ENCODE results near the gene SMPD4. TPM values are rescaled to one million over a fixed set of nuclear protein-coding genes. Genes with fewer than 3 reads are reported as not detected.
"Not testable (repeated sequence)": the region's sequence is repeated elsewhere in the genome, so short reads cannot be mapped to it uniquely, and the experiment has no call there.

Gene SMPD4
- total RNA-seq, 1 experiment from 2014 or later: 140 TPM

- ChIA-PET POLR2A (no interaction called here), CTCF (no interaction called here)
- intact Hi-C loops (cut with micrococcal nuclease; ENCODE audit: unreplicated experiment): no loop called here
- no peak overlapping the region for H3K4me3 ChIP-seq (ENCODE audit: low read depth, low read length)
- no peak for DNase-seq
- H3K9me3 ChIP-seq: no peaks in the 10 kb centered on the region
- Mint-ChIP-seq H3K4me3 (ENCODE audit: unreplicated experiment) (no peak overlapping the region), H3K4me1 (ENCODE audit: low read depth, unreplicated experiment) (no peaks in the 10 kb centered on the region), H3K36me3 (ENCODE audit: insufficient read depth, unreplicated experiment) (peaks cover 26% of the 10 kb centered on the region), H3K9me3 (ENCODE audit: unreplicated experiment) (no peaks in the 10 kb centered on the region), H3K27me3 (ENCODE audit: insufficient read depth, unreplicated experiment) (no peaks in the 10 kb centered on the region), H3K27ac (ENCODE audit: unreplicated experiment) (no peak overlapping the region)
- H3K4me1 ChIP-seq: peaks cover 8% of the 10 kb centered on the region; the same call in 1 of the 2 replicates
- H3K36me3 ChIP-seq (ENCODE audit: control insufficient read depth, insufficient read depth, low read length): no peaks in the 10 kb centered on the region
- no TSS peak for BruUV-seq (replicated peaks)
- H3K27me3 ChIP-seq (replicated peaks; ENCODE audit: control insufficient read depth, insufficient read depth, low read length): no peaks in the 10 kb centered on the region
- TF ChIP-seq CTCF (IDR thresholded peaks at IDR 0.05; ENCODE audit: insufficient read depth in 1 of 2, low read depth in 1 of 2, low read length in 1 of 2, severe bottlenecking in 1 of 2, unreplicated experiment in 1 of 2): no peak
Measured at GRCh38 chr2:130190237-130190636, 8.8 kb upstream of the SMPD4 start.

GRCh38 chr2:130188958-130189357 lies 7.6 kb upstream of the SMPD4 start:
- H3K9me3 Mint-ChIP-seq (ENCODE audit: unreplicated experiment); CTCF ChIA-PET; H3K27me3 Mint-ChIP-seq (ENCODE audit: insufficient read depth, unreplicated experiment); H3K4me3 ChIP-seq (ENCODE audit: low read depth, low read length); H3K4me3 Mint-ChIP-seq (ENCODE audit: unreplicated experiment); H3K4me1 ChIP-seq; H3K9me3 ChIP-seq; intact Hi-C loops (cut with micrococcal nuclease; ENCODE audit: unreplicated experiment); H3K27me3 ChIP-seq (replicated peaks; ENCODE audit: control insufficient read depth, insufficient read depth, low read length); H3K36me3 ChIP-seq (ENCODE audit: control insufficient read depth, insufficient read depth, low read length); POLR2A ChIA-PET; BruUV-seq (replicated peaks); H3K4me1 Mint-ChIP-seq (ENCODE audit: low read depth, unreplicated experiment); DNase-seq; H3K27ac Mint-ChIP-seq (ENCODE audit: unreplicated experiment): not testable (repeated sequence)
- H3K36me3 Mint-ChIP-seq (ENCODE audit: insufficient read depth, unreplicated experiment): peaks cover 34% of the 10 kb centered on the region

- intact Hi-C loops (cut with micrococcal nuclease; ENCODE audit: unreplicated experiment); BruUV-seq (replicated peaks); H3K4me1 Mint-ChIP-seq (ENCODE audit: low read depth, unreplicated experiment); H3K4me3 Mint-ChIP-seq (ENCODE audit: unreplicated experiment); H3K9me3 Mint-ChIP-seq (ENCODE audit: unreplicated experiment); H3K36me3 ChIP-seq (ENCODE audit: control insufficient read depth, insufficient read depth, low read length); H3K4me3 ChIP-seq (ENCODE audit: low read depth, low read length); H3K4me1 ChIP-seq; H3K27me3 ChIP-seq (replicated peaks; ENCODE audit: control insufficient read depth, insufficient read depth, low read length); H3K9me3 ChIP-seq; H3K27me3 Mint-ChIP-seq (ENCODE audit: insufficient read depth, unreplicated experiment): not testable (repeated sequence)
- Mint-ChIP-seq H3K36me3 (ENCODE audit: insufficient read depth, unreplicated experiment) (peaks cover 39% of the 10 kb centered on the region), H3K27ac (ENCODE audit: unreplicated experiment) (peak overlapping the region; percentile 40)
- POLR2A ChIA-PET: interaction anchor here (0.6 kb wide), 1 partner anchor 54 kb away, joined by 4 read pairs; no protein-coding TSS in a partner anchor
- peak in 1 of 2 experiments; percentile 40 for DNase-seq
- CTCF ChIA-PET: interaction anchor here (0.6 kb wide), 1 partner anchor 154 kb away, joined by 3 read pairs; a partner anchor contains a TSS
Measured at GRCh38 chr2:130187859-130188792, 6.7 kb upstream of the SMPD4 start.

GRCh38 chr2:130187268-130187667 lies 5.9 kb upstream of the SMPD4 start:
- H3K27ac Mint-ChIP-seq (ENCODE audit: unreplicated experiment): no peak overlapping the region
- no peaks in the 10 kb centered on the region for H3K27me3 ChIP-seq (replicated peaks; ENCODE audit: control insufficient read depth, insufficient read depth, low read length)
- CTCF ChIA-PET: no interaction called here
- DNase-seq: no peak
- peaks cover 34% of the 10 kb centered on the region for H3K36me3 Mint-ChIP-seq (ENCODE audit: insufficient read depth, unreplicated experiment)
- intact Hi-C loops (cut with micrococcal nuclease; ENCODE audit: unreplicated experiment): no loop called here
- H3K36me3 ChIP-seq (ENCODE audit: control insufficient read depth, insufficient read depth, low read length): peaks cover 2% of the 10 kb centered on the region; the same call in 1 of the 2 replicates
- H3K27me3 Mint-ChIP-seq (ENCODE audit: insufficient read depth, unreplicated experiment): no peaks in the 10 kb centered on the region
- no peak for TF ChIP-seq CTCF (IDR thresholded peaks at IDR 0.05; ENCODE audit: insufficient read depth in 1 of 2, low read depth in 1 of 2, low read length in 1 of 2, severe bottlenecking in 1 of 2, unreplicated experiment in 1 of 2)
- H3K4me3 ChIP-seq (ENCODE audit: low read depth, low read length): no peak overlapping the region
- POLR2A ChIA-PET: no interaction called here
- no TSS peak for BruUV-seq (replicated peaks)
- peaks cover 4% of the 10 kb centered on the region; the same call in 1 of the 2 replicates for H3K4me1 ChIP-seq
- peaks cover 8% of the 10 kb centered on the region for H3K4me1 Mint-ChIP-seq (ENCODE audit: low read depth, unreplicated experiment)
- no peaks in the 10 kb centered on the region for H3K9me3 Mint-ChIP-seq (ENCODE audit: unreplicated experiment)
- H3K4me3 Mint-ChIP-seq (ENCODE audit: unreplicated experiment): no peak overlapping the region
- no peaks in the 10 kb centered on the region for H3K9me3 ChIP-seq
